HG03135 (cell line): Measurements from ENCODE around the gene SMCO4.

ENCODE experiments used
- ATAC-seq: cut with Tn5 transposase; IDR thresholded peaks from one replicate; pipeline ENCODE4 v1.9.1; 2021; ENCODE audit warnings: mild to moderate bottlenecking, moderate library complexity; ENCODE audit not compliant: unreplicated experiment

The SMCO4 gene

DNA sequence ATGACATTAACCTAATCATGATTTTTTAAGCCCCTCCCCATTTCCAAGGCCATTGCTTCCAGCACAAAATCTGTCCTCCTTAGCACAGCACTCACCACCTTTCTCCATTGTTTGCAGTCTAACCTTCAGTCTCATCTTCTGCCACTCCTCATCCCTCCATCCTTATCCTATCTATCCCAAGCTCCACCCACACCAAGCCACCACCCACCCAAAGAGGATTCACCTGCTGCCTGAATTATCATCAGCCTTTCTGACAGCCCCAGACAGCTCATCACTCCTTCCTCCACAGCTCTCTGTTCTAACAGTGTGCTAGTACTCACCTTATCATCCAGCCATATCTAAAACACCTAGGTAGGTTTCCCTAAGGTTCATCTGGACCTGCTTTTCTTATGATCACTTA lies 20.7 kb upstream of the SMCO4 start:
- ATAC-seq = no peak

GRCh38 chr11:93560199-93560932 lies 17.2 kb upstream of the SMCO4 start:
- ATAC-seq = no peak

GRCh38 chr11:93559681-93560080 lies 16.5 kb upstream of the SMCO4 start:
- no peak for ATAC-seq

GRCh38 chr11:93552874-93553273 lies 9.7 kb upstream of the SMCO4 start:
- no peak for ATAC-seq

DNA sequence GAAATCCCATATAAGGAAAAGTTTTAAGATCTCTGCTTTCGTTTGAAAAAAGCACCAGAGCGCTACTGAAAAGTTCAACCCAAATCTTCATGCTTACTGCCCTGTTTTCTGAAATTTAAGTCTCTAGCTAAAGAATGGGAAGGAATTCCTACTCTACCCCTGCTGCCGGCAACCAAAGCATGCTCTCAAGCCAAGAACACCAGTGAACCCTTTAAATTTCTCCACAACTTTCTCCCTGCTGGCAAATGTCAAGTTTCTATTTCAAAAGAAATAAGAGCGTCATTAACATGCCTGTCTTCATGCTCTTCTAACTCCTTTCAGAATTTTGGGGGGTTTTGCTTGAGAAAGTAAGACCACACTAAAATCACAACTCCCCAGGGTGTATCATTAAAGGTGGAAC lies 6.8 kb upstream of the SMCO4 start:
- no peak for ATAC-seq

DNA sequence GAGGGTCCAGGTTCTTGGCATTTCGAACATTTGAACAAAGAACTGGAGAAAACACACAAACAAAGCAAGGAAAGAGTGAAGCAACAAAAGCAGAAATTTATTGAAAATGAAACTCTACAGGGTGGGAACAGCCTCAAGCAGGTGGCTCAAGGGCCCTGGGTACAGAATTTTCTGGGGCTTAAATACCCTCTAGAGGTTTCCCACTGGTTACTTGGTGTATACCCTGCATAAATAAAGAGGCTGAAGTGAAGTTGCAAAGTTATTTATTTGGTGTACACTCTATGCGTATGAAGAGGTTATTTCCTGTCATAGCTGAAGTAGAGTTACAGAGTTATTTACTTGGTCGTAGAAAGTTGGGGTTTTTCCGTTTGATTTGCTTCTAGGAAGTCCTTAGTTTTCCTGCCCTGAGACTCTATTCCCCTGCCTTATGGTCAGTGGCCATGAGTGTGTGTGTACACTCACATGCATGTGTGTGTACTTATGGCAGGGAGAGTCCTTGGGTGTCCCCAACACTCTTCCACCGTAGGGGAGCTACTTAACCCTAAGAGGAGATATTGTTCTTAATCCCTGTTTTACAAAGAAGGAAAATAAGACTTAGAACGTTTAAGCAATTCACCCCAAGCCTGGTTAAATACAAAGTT lies 5.6 kb upstream of the SMCO4 start:
- ATAC-seq = no peak

DNA sequence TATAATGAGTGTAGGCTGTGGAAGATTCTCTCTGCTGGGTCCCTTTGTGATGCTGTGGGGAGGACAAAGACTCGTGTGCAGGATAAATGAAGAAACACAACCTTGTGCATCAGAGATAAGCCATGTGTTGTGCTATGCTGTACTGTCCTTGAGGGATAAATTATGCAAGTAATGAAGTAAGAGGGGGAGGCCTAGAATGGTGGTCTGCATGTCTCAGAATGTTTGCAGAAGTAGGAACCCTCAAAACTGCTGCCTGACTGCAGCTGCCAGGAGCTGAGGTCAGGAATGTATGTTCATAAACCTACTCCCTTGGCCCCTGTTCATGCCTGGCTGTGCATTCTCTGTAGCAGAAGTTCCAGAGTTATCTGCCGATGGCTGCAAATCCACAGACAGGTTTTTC lies 4.6 kb upstream of the SMCO4 start:
- ATAC-seq = no peak

- no peak for ATAC-seq
Observed at GRCh38 chr11:93547028-93547427, 3.8 kb upstream of the SMCO4 start.

DNA sequence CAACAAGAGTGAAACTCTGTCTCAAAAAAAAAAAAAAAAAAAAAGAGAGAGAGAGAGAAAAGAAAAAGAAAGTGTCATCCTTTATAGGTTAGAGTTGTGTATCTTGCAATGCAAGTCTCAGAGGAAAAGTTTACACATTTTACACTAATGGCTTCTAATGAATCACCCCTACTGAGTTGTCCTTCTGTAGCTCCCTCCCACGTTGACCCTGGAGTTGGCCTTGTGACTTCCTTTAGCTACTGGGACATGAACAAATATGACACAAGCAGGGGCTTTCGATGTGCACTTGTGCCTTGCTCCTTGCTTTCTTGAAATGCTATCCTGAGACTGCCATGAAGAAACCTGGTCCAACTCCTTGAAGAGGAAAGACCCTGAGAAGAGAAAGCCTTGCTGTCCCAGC lies 2.4 kb upstream of the SMCO4 start:
- no peak for ATAC-seq

GRCh38 chr11:93542811-93543229 lies 371 bp downstream of the SMCO4 start:
- peak; percentile 42 for ATAC-seq

GRCh38 chr11:93541884-93542810 lies 1.0 kb downstream of the SMCO4 start:
- ATAC-seq = peak; percentile 62

GRCh38 chr11:93540896-93541553 lies 2.2 kb downstream of the SMCO4 start:
- no peak for ATAC-seq

- ATAC-seq = no peak
Observed at GRCh38 chr11:93540337-93540736, 2.9 kb downstream of the SMCO4 start.

GRCh38 chr11:93537767-93538261 lies 5.4 kb downstream of the SMCO4 start:
- no peak for ATAC-seq

- ATAC-seq = no peak
Observed at GRCh38 chr11:93537049-93537448, 6.1 kb downstream of the SMCO4 start.

DNA sequence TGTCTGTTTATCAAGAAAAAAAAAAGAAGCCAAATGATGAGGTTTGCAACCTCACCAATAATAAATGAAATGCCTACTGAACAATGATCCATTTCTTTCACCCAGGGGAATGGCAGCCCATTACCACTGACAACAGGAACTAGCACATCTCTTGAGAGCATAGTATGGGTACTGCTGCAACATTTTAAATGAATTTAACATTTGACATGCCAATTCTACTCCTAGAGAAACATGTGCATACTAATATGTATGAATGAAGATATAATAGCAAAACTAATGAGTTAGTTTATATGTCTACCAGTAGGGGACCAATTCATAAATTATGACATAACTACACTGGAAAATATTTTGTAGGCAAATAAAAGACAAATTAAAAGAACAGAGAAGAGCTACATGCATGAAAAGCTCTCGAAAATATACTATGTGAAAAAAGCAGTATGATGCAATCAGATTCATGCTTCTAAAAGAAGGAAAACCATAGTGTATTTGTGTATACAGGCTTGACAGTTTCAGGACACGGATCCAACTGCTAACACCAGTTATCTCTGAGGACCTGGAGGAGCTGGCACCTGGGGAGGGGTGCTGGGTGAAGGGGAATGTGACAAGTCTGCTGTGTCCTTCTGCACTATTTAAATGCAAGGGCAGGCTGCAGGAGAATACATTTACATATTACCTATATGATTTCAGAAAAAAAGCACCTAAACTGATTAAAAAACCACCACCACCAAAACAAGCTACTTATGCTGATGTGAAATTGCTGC lies 6.9 kb downstream of the SMCO4 start:
- ATAC-seq = peak; percentile 12

DNA sequence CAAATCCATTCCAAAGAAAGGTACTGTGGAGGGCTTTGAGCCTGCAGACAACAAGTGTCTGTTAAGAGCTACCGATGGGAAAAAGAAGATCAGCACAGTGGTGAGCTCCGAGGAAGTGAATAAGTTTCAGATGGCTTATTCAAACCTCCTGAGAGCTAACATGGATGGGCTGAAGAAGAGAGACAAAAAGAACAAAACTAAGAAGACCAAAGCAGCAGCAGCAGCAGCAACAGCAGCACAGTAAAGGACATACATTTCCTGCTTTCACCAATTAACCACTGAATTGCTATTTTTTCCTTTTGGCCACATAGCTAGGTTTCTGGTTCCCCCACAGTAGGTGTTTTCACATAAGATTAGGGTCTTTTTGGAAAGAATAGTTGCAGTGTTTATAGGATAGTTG lies 7.6 kb downstream of the SMCO4 start:
- peak; percentile 54 for ATAC-seq

DNA sequence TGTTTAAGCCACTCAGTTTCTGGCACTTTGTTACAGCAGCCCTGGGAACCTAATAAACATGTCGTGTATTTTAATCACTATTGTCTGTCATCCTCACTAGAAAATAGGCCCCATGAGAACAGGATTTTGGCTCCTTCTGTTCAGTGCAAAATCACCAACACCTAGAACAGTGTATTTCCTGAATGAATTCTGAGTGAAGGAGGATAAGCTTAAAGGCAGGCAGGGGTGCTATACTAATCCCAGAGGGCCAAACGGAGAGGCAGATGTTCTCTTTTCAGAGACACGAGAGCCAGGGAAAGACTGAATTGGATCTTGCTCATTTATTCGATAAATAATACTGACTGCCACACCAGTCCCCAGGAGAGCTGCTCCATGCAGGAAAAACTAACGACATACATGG lies 10.4 kb downstream of the SMCO4 start:
- ATAC-seq = no peak

DNA sequence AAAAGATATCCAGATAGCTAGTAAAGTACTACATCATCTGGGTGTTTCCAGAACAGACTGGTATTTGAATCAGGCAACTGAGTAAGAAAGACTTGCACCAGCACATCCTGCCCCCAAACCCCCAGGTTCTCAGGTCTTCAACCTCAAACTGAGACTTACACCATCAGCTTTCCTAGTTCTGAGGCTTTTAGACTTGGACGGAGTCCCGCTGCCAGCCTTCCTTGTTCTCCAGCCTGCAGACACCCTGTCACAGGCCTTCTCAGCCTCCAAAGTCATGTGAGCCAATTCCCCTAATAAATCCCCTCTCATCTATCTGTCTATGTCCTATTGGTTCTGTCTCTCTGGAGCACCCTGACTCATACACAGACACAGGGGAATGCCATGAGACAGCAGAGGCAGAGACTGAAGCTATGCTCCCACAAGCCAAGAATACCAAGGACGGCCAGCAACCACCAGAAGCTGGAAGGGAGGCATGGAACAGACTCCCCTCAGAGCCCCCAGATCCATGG lies 10.9 kb downstream of the SMCO4 start:
- ATAC-seq = no peak

DNA sequence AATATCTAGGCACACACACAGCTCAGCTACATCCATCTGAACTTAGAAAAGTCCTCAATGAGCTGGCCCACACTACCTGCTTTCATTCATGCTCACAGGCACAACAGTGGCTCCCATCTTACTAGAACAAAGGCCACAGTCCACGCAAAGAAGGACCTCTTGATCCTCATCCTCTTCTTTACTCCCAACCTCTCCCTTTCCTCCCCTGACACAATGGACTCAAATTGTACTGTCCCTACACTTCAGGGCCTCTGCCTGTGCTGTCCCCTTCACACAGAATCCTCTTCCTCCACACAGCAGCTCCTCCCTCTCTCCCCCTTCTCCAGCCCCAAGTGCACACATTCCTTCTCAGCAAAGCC lies 12.7 kb downstream of the SMCO4 start:
- ATAC-seq = no peak
